Adrenal gland (tissue), 5 donors: ENCODE results near the gene NGFR.

ENCODE experiments used
- CTCF ChIP-seq, 6 experiments: fragments of 450-650 bp in 4 of 6; fragments of 200-600 bp in 2 of 6; sonication (generic) in 1 of 6; IDR thresholded peaks; 1 replicate in 5 of 6; 2 replicates in 1 of 6; pipeline versions ENCODE4 v1.5.1 to v1.8.0; 2016 to 2021; ENCODE audit warnings: antibody characterized with exemption in 6 of 6, mild to moderate bottlenecking in 2 of 6, moderate library complexity in 1 of 6
- POLR2A ChIP-seq, 2 donors: fragments of 450-650 bp; IDR thresholded peaks; one replicate each; pipeline ENCODE4 v1.6.1; 2017; ENCODE audit warnings: antibody characterized with exemption in 2 of 2, mild to moderate bottlenecking in 2 of 2, moderate library complexity in 1 of 2
- donor health status: DM: no; HTN: no; CAD: no.

- TF ChIP-seq POLR2A (IDR thresholded peaks at IDR 0.05) (no peak), CTCF (IDR thresholded peaks at IDR 0.05) (no peak)
Observed at GRCh38 chr17:49471089-49471683, 23.9 kb upstream of the NGFR start.
